ENCODE measurements around the gene DPP4. TPM values are rescaled to one million over a fixed set of nuclear protein-coding genes. Genes with fewer than 3 reads are reported as not detected.

DPP4 gene
- polyA plus RNA-seq, 3 donors, result 0.46 TPM; not detected in 2

DNA sequence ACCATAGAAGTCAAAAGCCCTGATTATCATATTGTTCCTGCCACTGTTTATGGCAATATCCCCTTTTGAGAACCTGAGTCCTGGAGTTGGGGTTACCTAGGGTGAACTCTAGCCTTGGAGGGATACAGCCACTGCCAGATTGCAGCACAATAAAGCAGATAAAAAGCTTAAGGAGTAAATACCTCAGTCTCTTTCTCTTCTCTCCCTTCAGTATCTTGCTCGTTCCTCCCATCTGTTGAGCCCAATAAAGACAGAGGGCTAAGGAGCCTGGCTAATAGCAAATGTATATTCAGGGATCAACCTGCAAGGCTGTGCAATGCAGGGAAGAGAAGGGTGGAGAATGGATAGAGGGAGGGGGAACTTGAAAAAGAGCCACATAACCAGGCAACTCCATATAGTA, 8.0 kb upstream of the DPP4 start:
- H3K27me3 Mint-ChIP-seq (ENCODE audit: low read depth in 3 of 3), result peaks cover 0 to 2% (median 2%) of the 10 kb centered on the region in 3 donors
- no peak overlapping the region for H3K4me3 Mint-ChIP-seq
- TF ChIP-seq, protein P1, sequence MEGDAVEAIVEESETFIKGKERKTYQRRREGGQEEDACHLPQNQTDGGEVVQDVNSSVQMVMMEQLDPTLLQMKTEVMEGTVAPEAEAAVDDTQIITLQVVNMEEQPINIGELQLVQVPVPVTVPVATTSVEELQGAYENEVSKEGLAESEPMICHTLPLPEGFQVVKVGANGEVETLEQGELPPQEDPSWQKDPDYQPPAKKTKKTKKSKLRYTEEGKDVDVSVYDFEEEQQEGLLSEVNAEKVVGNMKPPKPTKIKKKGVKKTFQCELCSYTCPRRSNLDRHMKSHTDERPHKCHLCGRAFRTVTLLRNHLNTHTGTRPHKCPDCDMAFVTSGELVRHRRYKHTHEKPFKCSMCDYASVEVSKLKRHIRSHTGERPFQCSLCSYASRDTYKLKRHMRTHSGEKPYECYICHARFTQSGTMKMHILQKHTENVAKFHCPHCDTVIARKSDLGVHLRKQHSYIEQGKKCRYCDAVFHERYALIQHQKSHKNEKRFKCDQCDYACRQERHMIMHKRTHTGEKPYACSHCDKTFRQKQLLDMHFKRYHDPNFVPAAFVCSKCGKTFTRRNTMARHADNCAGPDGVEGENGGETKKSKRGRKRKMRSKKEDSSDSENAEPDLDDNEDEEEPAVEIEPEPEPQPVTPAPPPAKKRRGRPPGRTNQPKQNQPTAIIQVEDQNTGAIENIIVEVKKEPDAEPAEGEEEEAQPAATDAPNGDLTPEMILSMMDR (IDR thresholded peaks at IDR 0.05), result no peak
- Histone ChIP-seq H3K27me3 (ENCODE audit: control insufficient read depth in 2 of 2, insufficient read depth in 2 of 2, low read length in 2 of 2) (no peaks in the 10 kb centered on the region), H3K4me1 (ENCODE audit: control insufficient read depth in 1 of 2, insufficient read depth in 2 of 2, low read length in 2 of 2) (no peaks in the 10 kb centered on the region), H3K79me2 (ENCODE audit: insufficient read depth, low read length) (no peaks in the 10 kb centered on the region), H4K20me1 (ENCODE audit: insufficient read depth, low read length) (no peaks in the 10 kb centered on the region), H3K4me3 (replicated peaks in 1 of 3; ENCODE audit: low read depth in 2 of 3, low read length in 3 of 3) (no peak overlapping the region), H3K27ac (ENCODE audit: low read depth in 1 of 2, low read length in 2 of 2) (no peak overlapping the region), H2AFZ (ENCODE audit: insufficient read depth, low read depth, low read length, poor library complexity, severe bottlenecking) (no peak overlapping the region), H3K9ac (ENCODE audit: insufficient read depth, low read length, poor library complexity, severe bottlenecking) (no peak overlapping the region), H3K36me3 (replicated peaks in 1 of 2; ENCODE audit: control insufficient read depth in 1 of 2, insufficient read depth in 2 of 2, low read length in 2 of 2) (no peaks in the 10 kb centered on the region), H3K9me3 (replicated peaks in 1 of 2; ENCODE audit: control insufficient read depth in 1 of 2, insufficient read depth in 1 of 2, low read length in 2 of 2) (peaks cover 17% of the 10 kb centered on the region in 2 donors), H3K4me2 (replicated peaks; ENCODE audit: extremely low read depth, low read length, poor library complexity, severe bottlenecking) (no peak overlapping the region)
- whole genome bisulfite sequencing (ENCODE audit: insufficient coverage), result no CpG with 5 or more reads among the region's 1 CpG
- intact Hi-C loops (cut with micrococcal nuclease), result no loop called here
- H3K36me3 Mint-ChIP-seq, result no peaks in the 10 kb centered on the region
- H3K4me1 Mint-ChIP-seq, result no peaks in the 10 kb centered on the region
- H3K27ac Mint-ChIP-seq, result no peak overlapping the region
- no peak for DNase-seq
- H3K9me3 Mint-ChIP-seq, result peaks cover 14 to 28% (median 24%) of the 10 kb centered on the region in 7 donors

DNA sequence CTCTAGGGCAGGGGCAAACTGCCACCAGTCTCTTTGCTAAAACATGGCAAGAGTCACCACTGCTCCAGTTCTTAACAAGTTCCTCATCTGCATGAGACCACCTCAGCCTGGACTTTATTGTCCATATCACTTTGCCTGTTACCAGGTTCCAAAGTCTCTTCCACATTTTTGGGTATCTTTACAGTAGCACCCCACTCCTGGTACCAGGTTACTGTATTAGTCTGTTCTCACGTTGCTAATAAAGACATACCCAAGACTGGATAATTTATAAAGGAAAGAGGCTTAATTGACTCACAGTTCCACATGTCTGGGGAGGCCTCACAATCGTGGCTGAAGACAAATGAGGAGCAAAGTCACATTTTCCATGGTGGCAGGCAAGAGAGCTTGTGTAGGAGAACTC, 5.5 kb upstream of the DPP4 start:
- no peaks in the 10 kb centered on the region for H3K36me3 Mint-ChIP-seq
- Histone ChIP-seq H3K79me2 (ENCODE audit: insufficient read depth, low read length) (no peaks in the 10 kb centered on the region), H3K4me1 (ENCODE audit: control insufficient read depth in 1 of 2, insufficient read depth in 2 of 2, low read length in 2 of 2) (peaks cover 0 to under 1% of the 10 kb centered on the region in 2 donors), H3K4me3 (replicated peaks in 1 of 3; ENCODE audit: low read depth in 2 of 3, low read length in 3 of 3) (no peak overlapping the region), H3K27ac (ENCODE audit: low read depth in 1 of 2, low read length in 2 of 2) (no peak overlapping the region), H3K9ac (ENCODE audit: insufficient read depth, low read length, poor library complexity, severe bottlenecking) (no peak overlapping the region), H3K27me3 (ENCODE audit: control insufficient read depth in 2 of 2, insufficient read depth in 2 of 2, low read length in 2 of 2) (peaks cover 4 to 12% of the 10 kb centered on the region in 2 donors), H3K36me3 (replicated peaks in 1 of 2; ENCODE audit: control insufficient read depth in 1 of 2, insufficient read depth in 2 of 2, low read length in 2 of 2) (no peaks in the 10 kb centered on the region), H3K9me3 (replicated peaks in 1 of 2; ENCODE audit: control insufficient read depth in 1 of 2, insufficient read depth in 1 of 2, low read length in 2 of 2) (peaks cover 17% of the 10 kb centered on the region in 2 donors), H4K20me1 (ENCODE audit: insufficient read depth, low read length) (no peaks in the 10 kb centered on the region), H2AFZ (ENCODE audit: insufficient read depth, low read depth, low read length, poor library complexity, severe bottlenecking) (no peak overlapping the region), H3K4me2 (replicated peaks; ENCODE audit: extremely low read depth, low read length, poor library complexity, severe bottlenecking) (no peak overlapping the region)
- H3K4me3 Mint-ChIP-seq, result no peak overlapping the region
- WGBS (ENCODE audit: insufficient coverage), result no CpG with 5 or more reads among the region's 2 CpGs
- H3K27ac Mint-ChIP-seq, result no peak overlapping the region
- H3K27me3 Mint-ChIP-seq (ENCODE audit: low read depth in 3 of 3), result peaks cover 3 to 10% (median 7%) of the 10 kb centered on the region in 3 donors
- TF ChIP-seq, protein P1 (IDR thresholded peaks at IDR 0.05), result no peak
- H3K9me3 Mint-ChIP-seq, result peaks cover 14 to 28% (median 24%) of the 10 kb centered on the region in 7 donors
- intact Hi-C loops (cut with micrococcal nuclease), result no loop called here
- DNase-seq, result no peak
- peaks cover 3% of the 10 kb centered on the region for H3K4me1 Mint-ChIP-seq

Data from CD14-positive monocyte (primary cell).